Natural killer cell treated with Interleukin-12 subunit alpha and Interleukin-12 subunit beta and Interleukin-15 and Interleukin-18, amount 100 ng/mL, for 72 hours (primary cell): ENCODE data around the gene SLIT3. TPM values are rescaled to one million over a fixed set of nuclear protein-coding genes. Genes with fewer than 3 reads are reported as not detected.

Experiments
- ATAC-seq, 2 donors: fragments of 150-1000 bp; cut with Tn5 transposase in 1 of 2; sonication (Bioruptor Pico), chemical (Tn5 transposase) in 1 of 2; 2 replicates each; pipeline ENCODE4 v1.10.0; 2021
- DNase-seq: peaks from one replicate; pipeline ENCODE4 v3.0.0; 2022; ENCODE audit warnings: low spot score
- H3K27ac Mint-ChIP-seq, 2 donors: 1 replicate in 1 of 2; 2 replicates in 1 of 2; pipeline ENCODE4 v1.8.0; 2022; ENCODE audit warnings: mixed read lengths in 2 of 2, mild to moderate bottlenecking in 1 of 2, moderate library complexity in 1 of 2
- H3K27me3 Mint-ChIP-seq, 2 donors: 1 replicate in 1 of 2; 2 replicates in 1 of 2; pipeline ENCODE4 v1.8.0; 2022; ENCODE audit warnings: mixed read lengths in 2 of 2
- H3K36me3 Mint-ChIP-seq: one replicate; pipeline ENCODE4 v1.8.0; 2022; ENCODE audit warnings: mixed read lengths
- H3K4me1 Mint-ChIP-seq, 2 donors: 1 replicate in 1 of 2; 2 replicates in 1 of 2; pipeline ENCODE4 v1.8.0; 2022; ENCODE audit warnings: low read depth in 2 of 2, mixed read lengths in 2 of 2, mild to moderate bottlenecking in 1 of 2
- H3K4me3 Mint-ChIP-seq: one replicate; pipeline ENCODE4 v1.8.0; 2022; ENCODE audit warnings: mixed read lengths
- H3K9me3 Mint-ChIP-seq: 2 replicates; pipeline ENCODE4 v1.8.0; 2022; ENCODE audit warnings: mixed read lengths
- total RNA-seq, 2 donors: library from RNA; stranded (reverse); gene quantifications; one replicate each; pipeline ENCODE4 v1.2.3, GENCODE V29; 2022

The SLIT3 gene
- total RNA-seq, 2 donors from 2014 or later: 0.14 TPM; not detected in 1

DNA sequence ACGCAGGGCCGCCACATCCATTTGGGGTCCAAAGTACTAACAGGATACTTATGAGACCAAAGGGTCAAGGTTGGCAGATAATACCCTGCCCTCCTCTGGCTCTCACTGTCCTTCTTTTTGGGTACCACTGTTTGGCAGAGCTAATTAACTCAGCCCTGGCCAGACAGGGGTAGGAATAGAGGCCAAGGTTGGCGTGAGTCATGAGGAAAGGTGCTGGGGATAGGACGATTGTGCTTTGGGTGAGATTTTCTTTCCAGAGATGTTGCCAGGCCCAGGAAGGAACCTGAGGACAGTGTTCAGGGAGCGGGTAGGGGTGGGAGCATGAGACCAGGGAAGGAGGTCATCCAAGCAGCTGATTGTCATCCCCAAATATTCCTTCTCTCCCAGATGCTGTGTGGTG lies 529.9 kb downstream of the SLIT3 start:
- no peaks in the 10 kb centered on the region for H3K27me3 Mint-ChIP-seq
- no peak for ATAC-seq

DNA sequence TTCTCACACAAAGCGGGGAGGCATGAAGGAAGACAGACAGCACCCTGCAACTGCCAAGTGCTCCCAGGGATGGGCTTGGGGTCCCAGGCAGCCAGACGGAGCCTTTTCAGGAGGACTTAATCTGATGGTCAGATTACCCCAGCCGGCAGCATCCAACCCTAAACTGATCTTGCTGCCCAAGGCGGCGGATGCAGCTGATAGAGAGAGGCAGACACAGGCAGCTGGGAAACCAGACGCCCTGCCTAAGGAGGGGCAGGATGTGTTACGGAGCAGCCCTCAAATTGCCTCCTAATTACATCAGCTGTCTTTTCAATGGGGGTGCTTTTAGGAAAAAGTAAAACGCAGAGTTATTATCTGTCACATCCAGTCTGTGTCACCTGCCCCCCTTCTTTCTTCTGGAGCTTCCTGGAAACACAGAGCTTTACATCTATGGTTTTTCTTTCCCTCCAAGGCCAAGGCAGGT lies 530.9 kb downstream of the SLIT3 start:
- no peak for ATAC-seq
- Mint-ChIP-seq H3K4me3 (no peak overlapping the region), H3K36me3 (no peaks in the 10 kb centered on the region), H3K27ac (no peak overlapping the region), H3K9me3 (no peaks in the 10 kb centered on the region), H3K27me3 (no peaks in the 10 kb centered on the region), H3K4me1 (no peaks in the 10 kb centered on the region)
- DNase-seq: no peak

More for the DNA sequence above, 529.9 kb downstream of the SLIT3 start:
- Mint-ChIP-seq H3K4me3 (no peak overlapping the region), H3K4me1 (no peaks in the 10 kb centered on the region), H3K36me3 (no peaks in the 10 kb centered on the region), H3K9me3 (no peaks in the 10 kb centered on the region), H3K27ac (no peak overlapping the region)
- no peak for DNase-seq

GRCh38 chr5:168768172-168768571 lies 532.8 kb downstream of the SLIT3 start:
- no peaks in the 10 kb centered on the region for H3K4me1 Mint-ChIP-seq
- no peaks in the 10 kb centered on the region for H3K9me3 Mint-ChIP-seq
- H3K27me3 Mint-ChIP-seq: peaks cover 0 to 4% of the 10 kb centered on the region in 2 donors
- ATAC-seq: no peak
- no peaks in the 10 kb centered on the region for H3K36me3 Mint-ChIP-seq
- no peak overlapping the region for H3K4me3 Mint-ChIP-seq
- H3K27ac Mint-ChIP-seq: no peak overlapping the region
- DNase-seq: no peak

- DNase-seq: no peak
- H3K27ac Mint-ChIP-seq: no peak overlapping the region
- no peaks in the 10 kb centered on the region for H3K36me3 Mint-ChIP-seq
- peaks cover 0 to 4% of the 10 kb centered on the region in 2 donors for H3K27me3 Mint-ChIP-seq
- H3K4me1 Mint-ChIP-seq: no peaks in the 10 kb centered on the region
- no peak for ATAC-seq
- no peak overlapping the region for H3K4me3 Mint-ChIP-seq
- no peaks in the 10 kb centered on the region for H3K9me3 Mint-ChIP-seq
These were observed 534.6 kb downstream of the SLIT3 start for GRCh38 chr5:168766426-168766700.

- no peaks in the 10 kb centered on the region for H3K36me3 Mint-ChIP-seq
- H3K27me3 Mint-ChIP-seq: peaks cover 0 to 4% of the 10 kb centered on the region in 2 donors
- no peak overlapping the region for H3K4me3 Mint-ChIP-seq
- no peaks in the 10 kb centered on the region for H3K9me3 Mint-ChIP-seq
- DNase-seq (no peak), ATAC-seq (no peak)
- H3K27ac Mint-ChIP-seq: no peak overlapping the region
- H3K4me1 Mint-ChIP-seq: no peaks in the 10 kb centered on the region
These were observed 535.2 kb downstream of the SLIT3 start for GRCh38 chr5:168765551-168766425.

- Mint-ChIP-seq H3K27ac (no peak overlapping the region), H3K4me1 (no peaks in the 10 kb centered on the region), H3K9me3 (no peaks in the 10 kb centered on the region), H3K4me3 (no peak overlapping the region), H3K27me3 (peaks cover 0 to 4% of the 10 kb centered on the region in 2 donors), H3K36me3 (no peaks in the 10 kb centered on the region)
- ATAC-seq (no peak), DNase-seq (no peak)
These were observed 535.8 kb downstream of the SLIT3 start for GRCh38 chr5:168765086-168765550.

DNA sequence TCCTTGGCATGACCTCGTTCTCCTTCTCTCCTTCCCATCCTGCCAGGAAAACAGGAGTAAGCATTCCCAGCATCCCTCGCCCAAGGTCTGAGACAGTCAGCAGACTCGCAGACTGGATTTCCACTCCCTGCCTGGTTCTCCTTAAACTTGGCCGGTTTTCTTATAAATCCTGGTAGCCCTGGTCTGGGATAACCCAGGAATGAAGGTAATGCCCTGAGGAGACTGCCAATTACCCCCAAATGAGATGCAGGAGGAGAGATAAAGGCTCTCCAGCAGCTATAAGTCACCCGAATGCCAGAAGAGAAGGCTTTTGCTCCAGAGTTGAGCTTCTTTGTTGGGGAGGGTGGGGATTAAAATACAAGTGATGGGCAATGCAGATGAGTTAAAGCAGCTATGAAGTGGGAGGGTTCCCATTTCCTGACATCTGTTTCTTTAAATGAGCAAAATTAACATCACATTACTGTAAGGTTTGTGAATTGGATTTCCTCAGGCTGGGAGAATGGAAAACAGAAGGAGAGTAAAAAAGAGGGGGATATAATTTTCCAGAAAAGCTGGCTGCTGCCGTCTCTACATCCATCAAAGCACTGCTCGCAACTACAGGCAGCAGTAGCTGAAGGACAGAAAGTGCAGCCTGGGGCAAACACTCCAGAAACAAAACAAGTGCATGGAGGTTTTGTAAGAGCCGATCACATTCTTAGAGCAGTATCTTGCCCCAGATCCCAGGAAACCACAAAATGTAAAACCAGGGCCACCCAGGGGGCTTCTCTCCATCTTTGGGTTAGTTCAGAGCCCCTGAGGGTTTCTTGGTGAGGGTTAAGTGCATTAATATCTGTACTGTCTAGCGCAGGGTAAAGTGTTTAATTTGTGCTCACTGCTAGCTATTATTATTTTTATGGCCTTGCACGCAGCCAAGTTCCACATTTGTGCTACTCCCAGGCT lies 544.2 kb downstream of the SLIT3 start:
- no peak overlapping the region for H3K4me3 Mint-ChIP-seq
- no peak overlapping the region for H3K27ac Mint-ChIP-seq
- H3K27me3 Mint-ChIP-seq: peaks cover 0 to 3% of the 10 kb centered on the region in 2 donors
- no peaks in the 10 kb centered on the region for H3K36me3 Mint-ChIP-seq
- DNase-seq (no peak), ATAC-seq (no peak)
- peaks cover 4 to 5% of the 10 kb centered on the region in 2 donors for H3K4me1 Mint-ChIP-seq
- H3K9me3 Mint-ChIP-seq: no peaks in the 10 kb centered on the region

DNA sequence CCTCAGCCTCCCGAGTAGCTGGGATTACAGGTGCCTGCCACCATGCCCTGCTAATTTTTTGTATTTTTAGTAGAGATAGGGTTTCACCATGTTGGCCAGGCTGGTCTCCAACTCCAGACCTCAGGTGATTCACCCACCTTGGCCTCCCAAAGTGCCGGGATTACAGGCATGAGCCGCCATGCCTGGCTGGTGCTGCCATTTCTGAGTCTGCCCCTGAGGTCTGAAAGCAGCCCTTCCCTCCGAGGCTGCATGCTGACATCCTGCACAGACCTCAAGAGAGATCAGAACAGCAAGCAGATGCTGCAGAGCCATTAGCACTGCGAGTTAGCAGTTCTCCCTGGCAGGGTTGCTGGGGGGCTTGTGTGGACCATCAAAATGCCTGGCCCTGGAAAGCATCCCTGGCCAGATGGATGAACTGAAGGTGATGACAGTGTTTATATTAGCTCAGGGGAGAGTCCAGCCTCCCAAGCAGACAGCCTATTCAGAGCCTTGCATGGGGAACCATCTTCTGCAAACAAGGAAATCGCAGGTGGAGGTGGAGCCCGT lies 545.3 kb downstream of the SLIT3 start:
- no peaks in the 10 kb centered on the region for H3K9me3 Mint-ChIP-seq
- H3K27me3 Mint-ChIP-seq: peaks cover 0 to 6% of the 10 kb centered on the region in 2 donors
- H3K27ac Mint-ChIP-seq: no peak overlapping the region
- H3K4me1 Mint-ChIP-seq: peaks cover 4 to 5% of the 10 kb centered on the region in 2 donors
- H3K4me3 Mint-ChIP-seq: no peak overlapping the region
- DNase-seq (no peak), ATAC-seq (no peak)
- H3K36me3 Mint-ChIP-seq: no peaks in the 10 kb centered on the region

GRCh38 chr5:168753691-168754254 lies 547.2 kb downstream of the SLIT3 start:
- no peak overlapping the region for H3K4me3 Mint-ChIP-seq
- no peak for ATAC-seq
- no peaks in the 10 kb centered on the region for H3K4me1 Mint-ChIP-seq
- no peaks in the 10 kb centered on the region for H3K9me3 Mint-ChIP-seq
- no peaks in the 10 kb centered on the region for H3K36me3 Mint-ChIP-seq
- no peak for DNase-seq
- H3K27ac Mint-ChIP-seq: no peak overlapping the region
- peaks cover 0 to 9% of the 10 kb centered on the region in 2 donors for H3K27me3 Mint-ChIP-seq

GRCh38 chr5:168752416-168753190 lies 548.3 kb downstream of the SLIT3 start:
- Mint-ChIP-seq H3K36me3 (no peaks in the 10 kb centered on the region), H3K9me3 (no peaks in the 10 kb centered on the region), H3K27ac (no peak overlapping the region), H3K4me3 (no peak overlapping the region), H3K27me3 (peaks cover 0 to 9% of the 10 kb centered on the region in 2 donors), H3K4me1 (peaks cover 2 to 8% of the 10 kb centered on the region in 2 donors)
- DNase-seq (no peak), ATAC-seq (no peak)

DNA sequence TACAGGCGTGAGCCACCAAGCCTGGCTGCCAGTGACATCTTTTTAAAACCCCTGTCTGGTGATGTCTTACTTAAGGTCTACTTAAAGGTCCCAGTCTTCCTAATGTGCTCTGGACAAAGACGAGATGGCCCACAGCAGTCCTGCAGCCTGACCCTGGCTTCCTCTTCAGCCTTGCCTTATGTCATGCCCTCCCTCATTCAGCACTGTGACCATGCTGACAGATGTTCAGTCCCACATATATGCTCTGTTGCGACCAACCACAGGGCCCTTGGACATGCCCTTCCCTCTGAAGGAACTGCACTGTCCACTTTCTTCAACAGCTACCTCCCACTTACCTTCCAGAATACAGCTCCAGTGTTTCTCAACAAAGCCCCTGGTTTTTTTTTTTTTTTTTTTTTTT lies 548.9 kb downstream of the SLIT3 start:
- H3K36me3 Mint-ChIP-seq: no peaks in the 10 kb centered on the region
- no peak overlapping the region for H3K27ac Mint-ChIP-seq
- ATAC-seq (no peak), DNase-seq (no peak)
- H3K4me3 Mint-ChIP-seq: no peak overlapping the region
- peaks cover 0 to 9% of the 10 kb centered on the region in 2 donors for H3K27me3 Mint-ChIP-seq
- no peaks in the 10 kb centered on the region for H3K9me3 Mint-ChIP-seq
- peaks cover 8 to 13% of the 10 kb centered on the region in 2 donors for H3K4me1 Mint-ChIP-seq

DNA sequence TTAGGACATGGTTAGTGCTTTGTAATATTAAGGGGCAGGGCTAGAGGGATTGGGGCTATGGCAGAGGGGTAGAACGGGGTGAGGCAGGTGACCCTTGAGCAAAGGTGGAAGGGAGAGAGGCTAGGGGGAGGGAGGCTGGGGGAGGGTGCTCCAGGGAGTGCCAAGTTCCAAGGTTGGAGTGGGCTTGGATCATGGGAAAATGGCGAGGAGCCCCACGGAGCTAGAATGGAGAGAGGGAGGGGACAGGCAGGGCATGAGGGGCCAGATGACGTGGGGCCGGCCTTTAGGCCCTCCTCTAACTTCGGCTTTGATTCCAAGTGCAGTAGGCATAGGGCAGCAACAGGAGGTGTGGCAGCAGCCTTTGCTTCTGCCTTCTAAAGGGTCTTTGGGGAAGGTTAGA lies 550.0 kb downstream of the SLIT3 start:
- H3K27me3 Mint-ChIP-seq: peaks cover 0 to 6% of the 10 kb centered on the region in 2 donors
- H3K4me1 Mint-ChIP-seq: peaks cover 11 to 16% of the 10 kb centered on the region in 2 donors
- DNase-seq: no peak
- ATAC-seq: no peak
- peaks cover 2% of the 10 kb centered on the region for H3K9me3 Mint-ChIP-seq
- H3K4me3 Mint-ChIP-seq: no peak overlapping the region
- H3K36me3 Mint-ChIP-seq: no peaks in the 10 kb centered on the region
- no peak overlapping the region for H3K27ac Mint-ChIP-seq
